Caco-2 (cell line): ENCODE results near the gene CTU1. TPM values are rescaled to one million over a fixed set of nuclear protein-coding genes. Genes with fewer than 3 reads are reported as not detected.

ENCODE experiments used
- BruUV-seq: library from RNA; stranded (reverse); fragments of 400-500 nt; replicated peaks from 2 replicates; lab custom pipeline; 2021; lab: Mats Ljungman, UMichigan
- CTCF ChIA-PET: fragments of 300-600 bp; sonication (Branson Sonifier 250); formaldehyde crosslinking; loops from one replicate; lab custom pipeline; 2022; ENCODE audit warnings: antibody characterized with exemption; lab: Charles Lee
- POLR2A ChIA-PET: fragments of 300-600 bp; sonication (Branson Sonifier 250); formaldehyde crosslinking; loops from one replicate; lab custom pipeline; 2022; ENCODE audit warnings: antibody characterized with exemption; lab: Charles Lee
- DNase-seq, 2 experiments: peaks; one replicate each; pipeline versions ENCODE4 v3.0.0 to v3.0.0-alpha.2; 2020 to 2022
- H3K27me3 ChIP-seq: replicated peaks from 2 replicates; pipeline ENCODE4 v1.6.0; 2011; ENCODE audit warnings: low read length; ENCODE audit not compliant: control insufficient read depth, insufficient read depth
- H3K36me3 ChIP-seq: 2 replicates; pipeline ENCODE4 v1.5.1; 2011; ENCODE audit warnings: low read length; ENCODE audit not compliant: control insufficient read depth, insufficient read depth
- H3K4me1 ChIP-seq: fragments of 250-450 bp; sonication (Bioruptor Pico); 2 replicates; pipeline ENCODE4 v1.5.1; 2020; ENCODE audit warnings: mild to moderate bottlenecking
- H3K4me3 ChIP-seq: 2 replicates; pipeline ENCODE4 v1.5.1; 2011; ENCODE audit warnings: low read depth, mild to moderate bottlenecking, control low read depth, low read length
- H3K9me3 ChIP-seq: fragments of 250-450 bp; sonication (Bioruptor Pico); 2 replicates; pipeline ENCODE4 v1.5.1; 2020; ENCODE audit warnings: mild to moderate bottlenecking, moderate library complexity
- H3K27ac Mint-ChIP-seq: one replicate; pipeline ENCODE4 v1.8.0; 2022; ENCODE audit warnings: mixed read lengths; ENCODE audit not compliant: unreplicated experiment
- H3K27me3 Mint-ChIP-seq: one replicate; pipeline ENCODE4 v1.8.0; 2022; ENCODE audit warnings: mixed read lengths; ENCODE audit not compliant: insufficient read depth, unreplicated experiment
- H3K36me3 Mint-ChIP-seq: one replicate; pipeline ENCODE4 v1.8.0; 2022; ENCODE audit warnings: mild to moderate bottlenecking, mixed read lengths; ENCODE audit not compliant: insufficient read depth, unreplicated experiment
- H3K4me1 Mint-ChIP-seq: one replicate; pipeline ENCODE4 v1.8.0; 2022; ENCODE audit warnings: low read depth, mixed read lengths; ENCODE audit not compliant: unreplicated experiment
- H3K4me3 Mint-ChIP-seq: one replicate; pipeline ENCODE4 v1.8.0; 2022; ENCODE audit warnings: mild to moderate bottlenecking, moderate library complexity, mixed read lengths; ENCODE audit not compliant: unreplicated experiment
- H3K9me3 Mint-ChIP-seq: one replicate; pipeline ENCODE4 v1.8.0; 2022; ENCODE audit warnings: mixed read lengths; ENCODE audit not compliant: unreplicated experiment
- CTCF ChIP-seq, 2 experiments: fragments of 200-600 bp in 1 of 2; IDR thresholded peaks; 1 replicate in 1 of 2; 2 replicates in 1 of 2; pipeline versions ENCODE4 v1.5.1 to v1.8.0; 2011 to 2022; ENCODE audit warnings: antibody characterized with exemption in 1 of 2, control low read depth in 1 of 2, inconsistent platforms in 1 of 2, low read depth in 1 of 2, low read length in 1 of 2, mild to moderate bottlenecking in 1 of 2, moderate library complexity in 1 of 2; ENCODE audit not compliant: insufficient read depth in 1 of 2, severe bottlenecking in 1 of 2, unreplicated experiment in 1 of 2
- intact Hi-C: fragments of 100-400 bp; cut with micrococcal nuclease; formaldehyde crosslinking; loops from one replicate; pipeline ENCODE4 v1.10.0; 2022; ENCODE audit not compliant: unreplicated experiment
- total RNA-seq: library from RNA; stranded (reverse); gene quantifications from 2 replicates; pipeline ENCODE4 v1.2.3, GENCODE V29; 2022

The CTU1 gene
- total RNA-seq, 1 experiment from 2014 or later, result 8.1 TPM

- TF ChIP-seq CTCF (IDR thresholded peaks at IDR 0.05; ENCODE audit: insufficient read depth in 1 of 2, low read depth in 1 of 2, low read length in 1 of 2, severe bottlenecking in 1 of 2, unreplicated experiment in 1 of 2), result no peak
- Mint-ChIP-seq H3K36me3 (peaks cover 44% of the 10 kb centered on the region), H3K27me3 (no peaks in the 10 kb centered on the region), H3K4me1 (peaks cover 9% of the 10 kb centered on the region), H3K4me3 (no peak overlapping the region), H3K27ac (no peak overlapping the region), H3K9me3 (no peaks in the 10 kb centered on the region)
- H3K4me3 ChIP-seq, result no peak overlapping the region
- ChIA-PET POLR2A (no interaction called here), CTCF (no interaction called here)
- no peaks in the 10 kb centered on the region; the same call in 1 of the 2 replicates for H3K36me3 ChIP-seq
- BruUV-seq, result no TSS peak
- no peaks in the 10 kb centered on the region for H3K27me3 ChIP-seq
- no peak for DNase-seq
- H3K9me3 ChIP-seq, result no peaks in the 10 kb centered on the region
- intact Hi-C loops, result no loop called here
- H3K4me1 ChIP-seq, result no peaks in the 10 kb centered on the region
These were observed 4.3 kb downstream of the CTU1 start for GRCh38 chr19:51103926-51104341.

GRCh38 chr19:51102991-51103390 is 5.2 kb downstream of the CTU1 start:
- no peaks in the 10 kb centered on the region for H3K9me3 Mint-ChIP-seq
- no peaks in the 10 kb centered on the region for H3K27me3 ChIP-seq
- BruUV-seq, result no TSS peak
- peaks cover 9% of the 10 kb centered on the region for H3K4me1 Mint-ChIP-seq
- no peaks in the 10 kb centered on the region for H3K4me1 ChIP-seq
- TF ChIP-seq CTCF (IDR thresholded peaks at IDR 0.05; ENCODE audit: insufficient read depth in 1 of 2, low read depth in 1 of 2, low read length in 1 of 2, severe bottlenecking in 1 of 2, unreplicated experiment in 1 of 2), result no peak
- ChIA-PET POLR2A (no interaction called here), CTCF (no interaction called here)
- H3K27me3 Mint-ChIP-seq, result no peaks in the 10 kb centered on the region
- peaks cover 36% of the 10 kb centered on the region for H3K36me3 Mint-ChIP-seq
- H3K4me3 Mint-ChIP-seq, result no peak overlapping the region
- no peak for DNase-seq
- H3K27ac Mint-ChIP-seq, result no peak overlapping the region
- H3K36me3 ChIP-seq, result no peaks in the 10 kb centered on the region; the same call in 1 of the 2 replicates
- no peaks in the 10 kb centered on the region for H3K9me3 ChIP-seq
- intact Hi-C loops, result no loop called here
- H3K4me3 ChIP-seq, result no peak overlapping the region

GRCh38 chr19:51101171-51101865 is 6.9 kb downstream of the CTU1 start:
- Histone ChIP-seq H3K27me3 (no peaks in the 10 kb centered on the region), H3K4me1 (no peaks in the 10 kb centered on the region), H3K36me3 (no peaks in the 10 kb centered on the region; the same call in 1 of the 2 replicates), H3K9me3 (no peaks in the 10 kb centered on the region), H3K4me3 (no peak overlapping the region)
- no TSS peak for BruUV-seq
- intact Hi-C loops, result no loop called here
- Mint-ChIP-seq H3K9me3 (no peaks in the 10 kb centered on the region), H3K4me3 (no peak overlapping the region), H3K27ac (no peak overlapping the region), H3K36me3 (peaks cover 34% of the 10 kb centered on the region), H3K4me1 (no peaks in the 10 kb centered on the region), H3K27me3 (no peaks in the 10 kb centered on the region)
- CTCF ChIA-PET, result no interaction called here
- POLR2A ChIA-PET, result no interaction called here
- no peak for TF ChIP-seq CTCF (IDR thresholded peaks at IDR 0.05; ENCODE audit: insufficient read depth in 1 of 2, low read depth in 1 of 2, low read length in 1 of 2, severe bottlenecking in 1 of 2, unreplicated experiment in 1 of 2)
- no peak for DNase-seq
